Sigmoid colon (tissue), 7 donors: Measurements from ENCODE around the gene CLEC16A. TPM values are rescaled to one million over a fixed set of nuclear protein-coding genes. Genes with fewer than 3 reads are reported as not detected.

Source experiments
- DNase-seq: peaks from one replicate; pipeline ENCODE4 v3.0.0-alpha.2; 2019
- H3K27ac ChIP-seq, 4 donors: fragments of 200-600 bp; sonication (generic); one replicate each; pipeline ENCODE4 v1.5.1; 2016 to 2019; ENCODE audit warnings: mild to moderate bottlenecking in 1 of 4
- H3K27me3 ChIP-seq, 3 donors: fragments of 200-600 bp; sonication (generic); one replicate each; pipeline ENCODE4 v1.5.1; 2019; ENCODE audit warnings: mild to moderate bottlenecking in 1 of 3
- H3K36me3 ChIP-seq, 4 donors: fragments of 200-600 bp; sonication (generic); one replicate each; pipeline ENCODE4 v1.5.1; 2016 to 2019
- H3K4me1 ChIP-seq, 4 donors: fragments of 200-600 bp; sonication (generic); one replicate each; pipeline ENCODE4 v1.5.1; 2017 to 2019
- H3K4me3 ChIP-seq, 4 donors: fragments of 200-600 bp; sonication (generic); one replicate each; pipeline ENCODE4 v1.5.1; 2017 to 2019; ENCODE audit warnings: mild to moderate bottlenecking in 2 of 4, moderate library complexity in 1 of 4
- H3K9me3 ChIP-seq, 4 donors: fragments of 200-600 bp in 3 of 4; sonication (generic) in 3 of 4; one replicate each; pipeline versions ENCODE4 v1.5.1 to v1.6.1; 2013 to 2019
- CTCF ChIP-seq, 4 experiments: fragments of 450-650 bp in 3 of 4; fragments of 200-600 bp in 1 of 4; IDR thresholded peaks; one replicate each; pipeline ENCODE4 v1.5.1; 2016 to 2019; ENCODE audit warnings: antibody characterized with exemption in 4 of 4, mild to moderate bottlenecking in 3 of 4, moderate library complexity in 2 of 4
- EP300 ChIP-seq, 4 donors: sonication (generic); formaldehyde crosslinking; IDR thresholded peaks; one replicate each; pipeline ENCODE4 v1.6.1; 2017; ENCODE audit warnings: antibody characterized with exemption in 4 of 4
- POLR2A ChIP-seq, 2 donors: fragments of 450-650 bp; IDR thresholded peaks; one replicate each; pipeline ENCODE4 v1.6.1; 2016; ENCODE audit warnings: antibody characterized with exemption in 2 of 2, mild to moderate bottlenecking in 2 of 2, moderate library complexity in 2 of 2
- POLR2AphosphoS5 ChIP-seq, 4 donors: sonication (generic); formaldehyde crosslinking; IDR thresholded peaks; one replicate each; pipeline ENCODE4 v1.6.1; 2017; ENCODE audit warnings: antibody characterized with exemption in 4 of 4
- WGBS, 2 donors: extraction: QIAGEN DNeasy Blood & Tissue Kit; methylation state at CpG; one replicate each; pipeline ENCODE4 v1.1.7; 2013; 5-methylcytosine and 5-hydroxymethylcytosine counted together
- intact Hi-C: fragments of 100-400 bp; cut with DNase I; formaldehyde crosslinking; loops from one replicate; pipeline ENCODE4 v1.15.1; 2023
- polyA plus RNA-seq, 3 donors: library from polyadenylated mRNA; stranded (reverse); fragments of 200-250 nt; gene quantifications; one replicate each; pipeline ENCODE4 v1.2.3, GENCODE V29; 2013
- total RNA-seq, 4 donors: library from RNA; depleted of rRNA; stranded (reverse); fragments of >200 nt; gene quantifications; one replicate each; pipeline ENCODE4 v1.1.0, GENCODE V29; 2016
- donor health status: healthy with polysubstance abuse.
- donor health status: Bipolar disorder and iron deficiency.
- donor health status: healthy.

Gene CLEC16A
- total and polyA plus RNA-seq, 7 donors: 9.6 to 35.2 (median 24.6) TPM

- H3K27me3 ChIP-seq: no peaks in the 10 kb centered on the region
- peaks cover 0 to 29% (median 19%) of the 10 kb centered on the region in 4 donors for H3K4me1 ChIP-seq
- no peaks in the 10 kb centered on the region for H3K9me3 ChIP-seq
- peaks cover 21 to 79% (median 28%) of the 10 kb centered on the region in 4 donors for H3K36me3 ChIP-seq
- TF ChIP-seq POLR2AphosphoS5 (IDR thresholded peaks at IDR 0.05) (no peak), EP300 (IDR thresholded peaks at IDR 0.05) (no peak), POLR2A (IDR thresholded peaks at IDR 0.05) (no peak), CTCF (IDR thresholded peaks at IDR 0.05) (no peak)
- H3K27ac ChIP-seq: no peak overlapping the region
- no peak for DNase-seq
- intact Hi-C loops: no loop called here
- WGBS, 2 donors: 75 to 85% methylated on average over 15 of the region's 15 CpGs
- H3K4me3 ChIP-seq: no peak overlapping the region
These were observed 14.3 kb upstream of the CLEC16A start for GRCh38 chr16:10929853-10930754.

GRCh38 chr16:10930755-10931093 lies 13.6 kb upstream of the CLEC16A start:
- no peak overlapping the region for H3K27ac ChIP-seq
- H3K9me3 ChIP-seq: no peaks in the 10 kb centered on the region
- TF ChIP-seq POLR2A (IDR thresholded peaks at IDR 0.05) (no peak), EP300 (IDR thresholded peaks at IDR 0.05) (no peak), CTCF (IDR thresholded peaks at IDR 0.05) (no peak), POLR2AphosphoS5 (IDR thresholded peaks at IDR 0.05) (no peak)
- 72 to 74% methylated on average over 2 of the region's 2 CpGs for WGBS, 2 donors
- H3K27me3 ChIP-seq: no peaks in the 10 kb centered on the region
- intact Hi-C loops: no loop called here
- H3K4me1 ChIP-seq: peaks cover 0 to 35% (median 25%) of the 10 kb centered on the region in 4 donors
- H3K36me3 ChIP-seq: peaks cover 18 to 73% (median 27%) of the 10 kb centered on the region in 4 donors
- DNase-seq: no peak
- H3K4me3 ChIP-seq: no peak overlapping the region

- no peak for DNase-seq
- Histone ChIP-seq H3K27me3 (no peaks in the 10 kb centered on the region), H3K27ac (no peak overlapping the region), H3K4me3 (no peak overlapping the region), H3K36me3 (peaks cover 14 to 69% (median 25%) of the 10 kb centered on the region in 4 donors), H3K9me3 (no peaks in the 10 kb centered on the region), H3K4me1 (peaks cover 0 to 38% (median 29%) of the 10 kb centered on the region in 4 donors)
- TF ChIP-seq POLR2A (IDR thresholded peaks at IDR 0.05) (no peak), EP300 (IDR thresholded peaks at IDR 0.05) (no peak)
- intact Hi-C loops: no loop called here
- 69 to 79% methylated on average over 7 of the region's 7 CpGs for WGBS, 2 donors
These were observed 13.2 kb upstream of the CLEC16A start for GRCh38 chr16:10931134-10931533.

GRCh38 chr16:10931977-10932632 lies 12.3 kb upstream of the CLEC16A start:
- Histone ChIP-seq H3K4me3 (no peak overlapping the region), H3K4me1 (peaks cover 0 to 48% (median 38%) of the 10 kb centered on the region in 4 donors)

More at GRCh38 chr16:10931977-10932632, 12.3 kb upstream of the CLEC16A start:
- no peak overlapping the region for H3K27ac ChIP-seq
- TF ChIP-seq POLR2AphosphoS5 (IDR thresholded peaks at IDR 0.05) (no peak), EP300 (IDR thresholded peaks at IDR 0.05) (no peak), POLR2A (IDR thresholded peaks at IDR 0.05) (no peak), CTCF (IDR thresholded peaks at IDR 0.05) (no peak)
- no peak for DNase-seq
- H3K36me3 ChIP-seq: peaks cover 6 to 60% (median 18%) of the 10 kb centered on the region in 4 donors
- intact Hi-C loops: no loop called here
- H3K9me3 ChIP-seq: no peaks in the 10 kb centered on the region
- H3K27me3 ChIP-seq: no peaks in the 10 kb centered on the region
- 94 to 96% methylated on average over 11 of the region's 11 CpGs for WGBS, 2 donors
